ENCODE measurements around the gene COPG2.

- no peak for TF ChIP-seq CTCF (IDR thresholded peaks at IDR 0.05 in 4 of 5, conservative IDR thresholded peaks at IDR 0.05 in 1 of 5)
- no peak for TF ChIP-seq POLR2A (IDR thresholded peaks at IDR 0.05)
Observed at GRCh38 chr7:130593033-130593432, 75.5 kb downstream of the COPG2 start.
